NB4 (cell line): ENCODE data around the gene NUP35.

ENCODE experiments used
- DNase-seq: peaks from one replicate; pipeline ENCODE4 v3.0.0; 2010; ENCODE audit warnings: low read depth
- H3K4me3 ChIP-seq: one replicate; pipeline ENCODE4 v1.5.1; 2011; ENCODE audit warnings: mild to moderate bottlenecking, low read depth, low read length, moderate library complexity
- CTCF ChIP-seq: IDR thresholded peaks from one replicate; pipeline ENCODE4 v1.5.1; 2012; ENCODE audit warnings: low read depth, low read length
- MYC ChIP-seq: IDR thresholded peaks from 2 replicates; pipeline ENCODE4 v1.6.1; 2011; ENCODE audit warnings: low read depth, low read length
- POLR2A ChIP-seq: IDR thresholded peaks from 2 replicates; pipeline ENCODE4 v1.6.1; 2011; ENCODE audit warnings: mild to moderate bottlenecking; ENCODE audit not compliant: insufficient read length; ENCODE audit errors: extremely low read depth
- TF ChIP-seq, protein P1 (sequence below): IDR thresholded peaks from 2 replicates; pipeline ENCODE4 v1.6.1; 2011; ENCODE audit warnings: low read depth, low read length

NUP35 gene

GRCh38 chr2:183124222-183124956 lies at the start of gene NUP35:
NUP35 (plus strand) TSS chr2:183124443; CDS start chr2:183124458, 15 bp downstream.
- TF ChIP-seq, protein P1, sequence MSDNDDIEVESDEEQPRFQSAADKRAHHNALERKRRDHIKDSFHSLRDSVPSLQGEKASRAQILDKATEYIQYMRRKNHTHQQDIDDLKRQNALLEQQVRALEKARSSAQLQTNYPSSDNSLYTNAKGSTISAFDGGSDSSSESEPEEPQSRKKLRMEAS, result peak; percentile 81
- TF ChIP-seq POLR2A (peak; percentile 47), CTCF (no peak), MYC (peak; percentile 95)
- peak within 1 kb of the TSS; percentile 81 for H3K4me3 ChIP-seq
- DNase-seq, result peak; percentile 93

GRCh38 chr2:183078163-183078463 lies 46.1 kb upstream of the NUP35 start:
- DNase-seq, result no peak
- peak overlapping the region; percentile 89 for H3K4me3 ChIP-seq
- TF ChIP-seq, protein P1, result no peak
- no peak for TF ChIP-seq POLR2A

DNA sequence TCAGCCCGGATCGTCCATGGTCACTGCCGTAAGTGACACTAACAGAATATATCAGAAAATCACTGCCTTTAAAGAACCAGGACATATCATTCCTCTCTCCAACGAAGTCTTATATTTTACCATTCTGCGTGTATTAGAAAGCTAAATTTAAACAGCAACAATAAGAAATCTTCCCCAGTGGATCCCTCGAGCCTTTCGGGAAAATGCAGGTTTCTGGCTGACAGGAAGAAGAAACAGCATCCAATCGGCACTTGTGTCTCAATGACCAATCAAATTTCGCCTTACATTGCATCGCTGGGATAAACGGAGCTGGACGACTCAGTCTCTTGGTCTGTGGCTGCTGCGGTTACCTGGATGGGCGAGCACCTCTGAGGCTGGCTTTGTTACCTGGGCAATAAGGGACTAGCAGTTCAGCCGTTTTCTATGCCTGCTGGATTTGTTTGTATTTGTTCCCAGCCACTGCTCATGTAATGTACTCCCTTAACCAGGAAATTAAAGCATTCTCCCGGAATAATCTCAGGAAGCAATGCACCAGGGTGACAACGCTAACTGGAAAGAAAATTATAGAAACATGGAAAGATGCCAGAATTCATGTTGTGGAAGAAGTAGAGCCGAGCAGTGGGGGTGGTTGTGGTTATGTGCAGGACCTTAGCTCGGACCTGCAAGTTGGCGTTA lies 45.6 kb upstream of the NUP35 start, which contains the start of gene DUSP19:
Gene DUSP19 (plus strand): TSS at position 284 of the 675 bp plus-strand sequence. CDS start 187 bp downstream, at position 471.
- H3K4me3 ChIP-seq, result peak within 1 kb of the TSS; percentile 89
- DNase-seq, result peak; percentile 91
- no peak for TF ChIP-seq MYC
- peak; percentile 27 for TF ChIP-seq POLR2A
- no peak for TF ChIP-seq CTCF

DNA sequence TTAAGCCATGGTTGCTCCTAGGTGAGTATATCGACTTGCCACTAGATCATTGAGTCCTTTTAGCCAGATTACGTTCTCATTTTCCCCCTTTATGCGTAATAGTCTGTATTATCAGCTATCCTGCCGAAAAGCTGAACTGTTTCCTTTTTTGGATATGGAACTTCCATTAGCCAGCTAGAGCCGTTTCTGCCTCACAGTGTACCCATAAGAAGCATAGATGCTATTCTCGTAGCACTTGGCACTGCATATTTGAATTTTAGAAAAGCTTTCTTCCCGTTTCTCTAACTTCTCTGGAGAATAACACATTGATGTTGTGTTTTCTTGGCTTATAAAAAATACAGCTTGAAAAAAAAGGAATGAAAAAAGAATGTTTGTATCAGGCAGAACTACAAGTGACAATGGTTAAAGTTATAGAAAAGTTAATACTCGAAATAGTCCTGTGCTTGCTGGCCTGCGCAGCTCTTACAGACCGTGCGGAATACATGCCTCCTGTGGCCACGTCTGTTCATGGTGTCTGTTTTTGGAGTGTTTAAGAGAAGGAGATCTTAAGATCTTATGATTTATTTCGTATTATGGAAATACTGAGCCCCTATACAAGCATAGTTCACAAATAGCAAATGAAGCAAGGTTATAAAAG lies 45.0 kb upstream of the NUP35 start:
- peak; percentile 39 for DNase-seq
- TF ChIP-seq, protein P1, result no peak
- TF ChIP-seq MYC, result no peak
- no peak for TF ChIP-seq CTCF
- no peak for TF ChIP-seq POLR2A
- H3K4me3 ChIP-seq, result peak overlapping the region; percentile 89

GRCh38 chr2:183081911-183082310 lies 42.3 kb upstream of the NUP35 start:
- TF ChIP-seq MYC, result no peak
- TF ChIP-seq, protein P1, result no peak
- TF ChIP-seq POLR2A, result no peak
- H3K4me3 ChIP-seq, result no peak overlapping the region
- DNase-seq, result no peak

DNA sequence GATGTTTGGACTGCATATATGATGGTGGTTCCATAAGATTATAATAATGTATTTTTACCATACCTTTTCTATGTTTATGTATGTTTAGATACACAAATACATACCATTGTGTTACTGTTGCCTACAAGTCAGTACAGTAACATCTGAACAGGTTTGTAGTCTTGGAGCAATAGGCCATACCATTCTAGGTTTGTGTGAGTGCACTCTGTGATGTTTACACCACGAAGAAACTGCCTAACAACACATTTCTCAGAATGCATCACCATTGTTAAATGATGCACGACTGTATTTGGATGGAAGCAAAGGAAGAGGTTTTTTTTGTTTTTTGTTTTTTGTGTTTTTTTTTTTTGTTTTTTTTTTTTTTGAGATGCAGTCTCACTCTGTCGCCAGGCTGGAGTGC lies 36.2 kb upstream of the NUP35 start:
- no peak for DNase-seq
- TF ChIP-seq POLR2A (no peak), MYC (no peak), CTCF (no peak)
- TF ChIP-seq, protein P1, result no peak

More for the DNA sequence above, 36.2 kb upstream of the NUP35 start:
- H3K4me3 ChIP-seq, result no peak overlapping the region
